Endothelial cell (in vitro differentiated cells): ENCODE data around the gene LRRC32. TPM values are rescaled to one million over a fixed set of nuclear protein-coding genes. Genes with fewer than 3 reads are reported as not detected.

ENCODE experiments used
- DNase-seq: peaks from one replicate; pipeline ENCODE4 v3.0.0; 2021; ENCODE audit warnings: low spot score
- H3K27ac Mint-ChIP-seq: one replicate; pipeline ENCODE4 v1.8.0; 2021; ENCODE audit warnings: mixed read lengths, inconsistent platforms; ENCODE audit not compliant: unreplicated experiment
- H3K27me3 Mint-ChIP-seq: one replicate; pipeline ENCODE4 v1.8.0; 2021; ENCODE audit warnings: mild to moderate bottlenecking, moderate library complexity, mixed read lengths, inconsistent platforms; ENCODE audit not compliant: unreplicated experiment
- H3K36me3 Mint-ChIP-seq: one replicate; pipeline ENCODE4 v1.8.0; 2021; ENCODE audit warnings: mild to moderate bottlenecking, low read depth, mixed read lengths, inconsistent platforms; ENCODE audit not compliant: unreplicated experiment
- H3K4me1 Mint-ChIP-seq: one replicate; pipeline ENCODE4 v1.8.0; 2021; ENCODE audit warnings: mild to moderate bottlenecking, mixed read lengths, inconsistent platforms; ENCODE audit not compliant: unreplicated experiment
- H3K4me3 Mint-ChIP-seq: one replicate; pipeline ENCODE4 v1.8.0; 2021; ENCODE audit warnings: mild to moderate bottlenecking, mixed read lengths, inconsistent platforms; ENCODE audit not compliant: unreplicated experiment
- H3K9me3 Mint-ChIP-seq: one replicate; pipeline ENCODE4 v1.8.0; 2021; ENCODE audit warnings: mixed read lengths, inconsistent platforms; ENCODE audit not compliant: unreplicated experiment
- total RNA-seq: library from RNA; stranded (reverse); fragmentation: NEBNext Ultra II Directional; extraction: Animal tissue kit (Norgen Biotek cat#: 25700); gene quantifications from one replicate; pipeline ENCODE4 v1.2.1, GENCODE V29; 2021; ENCODE audit not compliant: unreplicated experiment
- TF ChIP-seq, protein P1 (sequence below): fragments of 200-600 bp; sonication (generic); IDR thresholded peaks from one replicate; pipeline ENCODE4 v1.5.0; 2021; ENCODE audit warnings: antibody characterized with exemption; ENCODE audit not compliant: unreplicated experiment

Gene LRRC32
- total RNA-seq, 1 donor from 2014 or later: 22.0 TPM

DNA sequence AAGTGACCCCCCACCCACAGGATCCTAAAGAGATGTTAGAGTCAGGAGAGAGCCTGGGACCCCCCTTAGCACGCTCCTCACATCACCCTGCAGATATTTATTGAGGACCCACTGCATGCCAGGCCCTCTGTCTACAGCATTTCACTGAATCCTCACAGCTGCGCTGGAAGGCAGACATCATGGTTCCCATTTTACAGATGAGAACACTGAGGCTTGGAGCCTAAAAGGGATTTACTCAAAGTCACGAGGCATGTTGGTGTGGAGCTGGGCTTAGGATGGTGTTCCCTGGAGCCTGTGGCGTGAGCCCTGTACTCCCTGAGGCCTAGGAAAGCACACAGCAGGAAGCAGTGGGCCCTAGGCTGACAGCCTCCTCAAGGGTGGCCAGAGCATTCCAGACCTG, 39.2 kb upstream of the LRRC32 start:
- Mint-ChIP-seq H3K4me1 (no peaks in the 10 kb centered on the region), H3K4me3 (no peak overlapping the region), H3K27ac (no peak overlapping the region)

DNA sequence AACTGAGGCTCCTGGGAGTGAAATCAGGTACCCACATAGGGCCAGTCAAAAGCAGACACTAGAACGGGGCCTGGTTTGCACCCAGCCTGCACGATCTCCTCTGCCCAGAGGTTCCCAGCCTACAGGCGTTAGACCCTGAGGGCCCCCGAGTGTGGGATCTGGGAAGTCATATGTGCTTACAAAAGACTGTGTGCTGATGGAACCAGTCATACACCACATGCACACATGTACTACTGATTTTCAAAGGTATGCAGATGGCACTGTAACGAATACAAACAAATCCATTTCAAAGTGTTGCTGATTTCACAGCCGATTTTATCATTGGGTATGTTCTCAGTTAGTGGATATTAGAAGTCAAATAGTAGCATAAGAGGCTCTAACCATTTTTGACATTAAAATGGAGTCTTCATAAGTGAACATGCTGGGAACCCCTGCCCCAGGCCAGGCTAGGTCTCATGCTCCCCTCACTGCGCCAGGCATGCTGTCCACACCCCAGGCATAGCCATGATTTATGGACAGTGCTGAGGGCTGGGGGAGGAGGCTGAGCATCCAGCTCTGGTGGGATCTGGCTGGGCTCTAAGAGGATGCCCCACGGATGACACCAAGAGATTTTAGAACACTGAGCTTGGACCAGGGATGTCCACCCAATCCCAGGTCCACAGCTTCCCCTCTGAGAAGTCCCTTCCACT, 38.6 kb upstream of the LRRC32 start:
- Mint-ChIP-seq H3K27ac (no peak overlapping the region), H3K36me3 (no peaks in the 10 kb centered on the region), H3K4me3 (no peak overlapping the region), H3K9me3 (no peaks in the 10 kb centered on the region), H3K27me3 (peaks cover 10% of the 10 kb centered on the region), H3K4me1 (no peaks in the 10 kb centered on the region)
- DNase-seq: no peak
- TF ChIP-seq, protein P1, sequence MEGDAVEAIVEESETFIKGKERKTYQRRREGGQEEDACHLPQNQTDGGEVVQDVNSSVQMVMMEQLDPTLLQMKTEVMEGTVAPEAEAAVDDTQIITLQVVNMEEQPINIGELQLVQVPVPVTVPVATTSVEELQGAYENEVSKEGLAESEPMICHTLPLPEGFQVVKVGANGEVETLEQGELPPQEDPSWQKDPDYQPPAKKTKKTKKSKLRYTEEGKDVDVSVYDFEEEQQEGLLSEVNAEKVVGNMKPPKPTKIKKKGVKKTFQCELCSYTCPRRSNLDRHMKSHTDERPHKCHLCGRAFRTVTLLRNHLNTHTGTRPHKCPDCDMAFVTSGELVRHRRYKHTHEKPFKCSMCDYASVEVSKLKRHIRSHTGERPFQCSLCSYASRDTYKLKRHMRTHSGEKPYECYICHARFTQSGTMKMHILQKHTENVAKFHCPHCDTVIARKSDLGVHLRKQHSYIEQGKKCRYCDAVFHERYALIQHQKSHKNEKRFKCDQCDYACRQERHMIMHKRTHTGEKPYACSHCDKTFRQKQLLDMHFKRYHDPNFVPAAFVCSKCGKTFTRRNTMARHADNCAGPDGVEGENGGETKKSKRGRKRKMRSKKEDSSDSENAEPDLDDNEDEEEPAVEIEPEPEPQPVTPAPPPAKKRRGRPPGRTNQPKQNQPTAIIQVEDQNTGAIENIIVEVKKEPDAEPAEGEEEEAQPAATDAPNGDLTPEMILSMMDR: no peak

More for the DNA sequence above, 39.2 kb upstream of the LRRC32 start:
- no peaks in the 10 kb centered on the region for H3K36me3 Mint-ChIP-seq
- peaks cover 13% of the 10 kb centered on the region for H3K27me3 Mint-ChIP-seq
- TF ChIP-seq, protein P1: no peak
- DNase-seq: no peak
- no peaks in the 10 kb centered on the region for H3K9me3 Mint-ChIP-seq

DNA sequence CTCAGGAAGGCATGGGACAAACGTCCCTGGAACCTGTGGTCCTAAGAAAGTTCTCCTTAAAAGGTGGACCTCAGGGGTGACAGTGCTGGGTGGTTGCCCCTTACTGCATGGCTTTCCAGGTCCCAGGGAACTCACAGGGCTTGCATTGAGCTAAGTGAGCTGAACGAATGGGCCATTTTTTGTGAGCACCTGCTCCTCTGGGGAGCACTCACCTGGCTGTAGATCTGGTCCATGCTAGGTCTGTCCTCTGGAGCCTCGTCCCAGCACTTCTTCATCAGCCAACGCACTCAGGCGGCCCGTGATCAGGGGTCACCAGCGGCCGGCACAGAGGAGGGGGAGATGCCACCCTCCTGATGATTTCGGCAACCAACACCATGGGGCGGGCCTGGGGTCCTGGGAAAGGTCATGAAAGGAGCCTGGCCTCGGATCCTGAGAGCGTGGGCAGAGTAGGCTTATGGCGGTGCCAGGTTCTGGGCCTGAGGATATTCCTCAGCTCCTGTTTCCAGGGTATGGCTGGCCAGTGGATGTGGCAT, 36.8 kb upstream of the LRRC32 start:
- H3K4me1 Mint-ChIP-seq: no peaks in the 10 kb centered on the region
- H3K36me3 Mint-ChIP-seq: peaks cover 3% of the 10 kb centered on the region
- H3K4me3 Mint-ChIP-seq: no peak overlapping the region
- H3K27me3 Mint-ChIP-seq: peaks cover 11% of the 10 kb centered on the region
- H3K9me3 Mint-ChIP-seq: no peaks in the 10 kb centered on the region
- no peak for DNase-seq
- H3K27ac Mint-ChIP-seq: no peak overlapping the region
- TF ChIP-seq, protein P1: no peak

DNA sequence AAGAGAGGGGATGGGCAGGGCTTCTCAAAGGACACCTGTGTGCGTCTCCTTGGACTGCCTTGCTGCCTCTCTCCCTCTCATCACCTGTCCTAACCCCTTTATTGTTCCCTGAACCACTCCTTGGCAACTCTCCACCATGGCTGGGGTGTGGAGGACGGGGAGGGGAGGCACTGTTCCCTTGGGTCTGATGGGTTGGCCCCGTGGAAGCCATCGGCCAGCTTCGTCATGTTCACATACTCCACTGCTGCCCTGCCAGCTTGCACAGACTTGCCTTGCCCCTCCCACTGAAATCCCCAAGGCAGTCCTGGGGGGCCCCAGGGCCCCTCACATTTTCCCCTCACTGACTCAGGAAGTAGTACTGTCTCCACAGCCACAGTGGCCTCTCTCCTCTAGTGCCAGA, 36.1 kb upstream of the LRRC32 start:
- Mint-ChIP-seq H3K9me3 (no peaks in the 10 kb centered on the region), H3K4me1 (no peaks in the 10 kb centered on the region), H3K27ac (no peak overlapping the region), H3K36me3 (peaks cover 3% of the 10 kb centered on the region), H3K4me3 (no peak overlapping the region), H3K27me3 (peaks cover 9% of the 10 kb centered on the region)
- TF ChIP-seq, protein P1: no peak
- DNase-seq: no peak

DNA sequence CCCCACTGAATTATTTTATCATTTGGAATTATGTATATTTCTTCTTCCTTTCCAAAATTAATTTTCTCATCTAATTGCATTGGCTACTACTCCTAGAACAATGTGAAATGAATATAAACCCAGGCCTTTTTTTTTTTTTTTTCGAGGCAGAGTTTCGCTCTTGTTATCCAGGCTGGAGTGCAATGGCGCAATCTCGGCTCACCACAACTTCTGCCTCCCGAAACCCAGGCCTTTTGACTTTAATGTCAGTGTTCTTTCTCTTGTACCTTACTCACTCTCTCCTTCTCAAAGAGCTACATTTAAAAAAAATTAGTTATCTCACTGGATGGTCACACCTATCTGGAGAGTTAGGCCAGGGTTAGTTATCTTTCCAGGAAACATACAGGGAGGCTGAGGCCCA, 35.3 kb upstream of the LRRC32 start:
- TF ChIP-seq, protein P1: no peak
- Mint-ChIP-seq H3K27me3 (peaks cover 9% of the 10 kb centered on the region), H3K36me3 (peaks cover 3% of the 10 kb centered on the region), H3K4me1 (peaks cover under 1% of the 10 kb centered on the region), H3K9me3 (no peaks in the 10 kb centered on the region), H3K4me3 (no peak overlapping the region), H3K27ac (no peak overlapping the region)
- no peak for DNase-seq
